NCI-H460 (cell line): Measurements from ENCODE around the gene PLXND1. TPM values are rescaled to one million over a fixed set of nuclear protein-coding genes. Genes with fewer than 3 reads are reported as not detected.
"Not testable (repeated sequence)": the region's sequence is repeated elsewhere in the genome, so short reads cannot be mapped to it uniquely, and the experiment has no call there.

Experiments
- DNase-seq: peaks from one replicate; pipeline ENCODE4 v3.0.0-alpha.2; 2016; ENCODE audit warnings: low read depth; ENCODE audit errors: extremely low read depth
- total RNA-seq: library from RNA; depleted of rRNA; stranded (reverse); fragments of >200 nt; shearing (Covaris generic); gene quantifications from 2 replicates; pipeline ENCODE4 v1.2.3, GENCODE V29; 2014

The PLXND1 gene
- total RNA-seq, 1 experiment from 2014 or later: 10.4 TPM

DNA sequence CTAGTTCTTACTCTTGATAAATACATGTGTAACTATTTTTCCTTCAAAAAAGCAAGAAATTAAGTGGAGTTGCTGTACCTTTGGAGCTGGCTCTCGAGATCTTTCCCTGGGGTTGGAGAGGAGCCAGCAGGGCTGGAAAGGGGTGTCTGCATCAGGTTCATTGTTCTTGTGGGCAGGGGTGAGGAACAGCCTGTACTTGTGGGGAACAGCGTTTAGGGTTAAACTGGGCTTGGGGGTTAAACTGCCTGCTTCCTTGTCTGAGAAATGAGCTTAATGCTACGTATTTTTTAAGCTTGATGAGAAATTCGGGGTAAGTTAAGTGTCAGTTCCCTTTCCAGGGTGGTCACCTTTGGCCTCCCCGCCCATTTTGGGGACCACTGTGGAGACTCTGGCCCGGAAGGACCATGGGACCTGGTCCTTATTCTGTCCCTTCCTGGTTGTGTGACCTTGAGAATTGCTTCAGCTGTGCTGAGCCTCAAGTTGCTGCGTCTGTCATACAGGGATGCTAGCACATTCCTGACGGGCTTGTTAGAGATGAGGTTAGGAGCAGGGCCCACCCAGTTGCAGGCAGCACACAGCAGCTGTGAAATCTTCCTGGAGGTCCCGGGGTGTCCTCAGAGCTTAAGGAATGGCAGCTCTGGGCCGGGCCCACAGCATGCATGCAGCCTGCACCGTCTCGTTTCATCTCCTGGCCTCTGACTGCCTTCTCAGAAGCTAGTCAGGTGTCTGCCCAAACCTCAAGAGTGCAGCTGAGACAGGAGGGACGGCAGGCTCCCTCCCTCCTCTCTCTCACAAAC lies 51.9 kb downstream of the PLXND1 start:
- DNase-seq: no peak

DNA sequence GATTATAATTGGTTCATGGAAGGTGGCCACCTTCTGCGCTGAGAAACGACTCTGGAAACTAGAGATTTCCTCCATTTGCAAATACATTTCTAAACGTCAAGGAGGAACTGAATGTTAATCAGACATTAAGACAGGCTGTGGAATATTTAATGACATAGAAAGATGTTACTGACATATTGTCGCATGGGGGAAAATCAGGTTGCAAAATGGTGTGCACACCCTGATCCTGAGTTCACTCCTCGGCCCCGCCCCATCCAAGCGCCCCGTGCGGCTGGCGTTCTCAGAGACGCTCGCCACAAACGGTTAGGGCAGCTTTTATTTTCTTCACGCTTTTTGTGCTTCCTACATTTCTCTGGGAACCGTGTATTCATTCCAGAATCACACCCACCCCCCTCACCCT lies 52.8 kb downstream of the PLXND1 start:
- peak; percentile 3 for DNase-seq

DNA sequence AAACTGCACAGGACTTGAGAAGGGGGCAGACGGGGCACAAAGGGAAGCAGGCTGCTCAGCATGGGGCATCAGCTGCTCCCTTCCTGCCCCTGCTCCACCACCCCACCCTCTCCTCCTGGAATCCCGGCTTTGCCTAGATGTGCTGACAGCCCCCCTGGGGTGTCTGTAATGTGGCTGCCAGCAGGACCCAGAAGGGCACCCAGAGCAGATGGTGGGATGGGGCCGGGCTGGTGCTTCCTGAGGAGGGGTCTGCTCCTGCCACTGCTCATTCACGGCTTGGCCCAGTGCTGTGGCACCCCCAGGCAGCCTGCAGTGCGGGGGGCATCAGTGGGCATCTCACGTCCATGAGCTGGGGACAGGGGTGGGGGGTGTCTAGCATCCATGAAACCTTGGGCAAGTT lies 53.3 kb downstream of the PLXND1 start:
- no peak for DNase-seq

DNA sequence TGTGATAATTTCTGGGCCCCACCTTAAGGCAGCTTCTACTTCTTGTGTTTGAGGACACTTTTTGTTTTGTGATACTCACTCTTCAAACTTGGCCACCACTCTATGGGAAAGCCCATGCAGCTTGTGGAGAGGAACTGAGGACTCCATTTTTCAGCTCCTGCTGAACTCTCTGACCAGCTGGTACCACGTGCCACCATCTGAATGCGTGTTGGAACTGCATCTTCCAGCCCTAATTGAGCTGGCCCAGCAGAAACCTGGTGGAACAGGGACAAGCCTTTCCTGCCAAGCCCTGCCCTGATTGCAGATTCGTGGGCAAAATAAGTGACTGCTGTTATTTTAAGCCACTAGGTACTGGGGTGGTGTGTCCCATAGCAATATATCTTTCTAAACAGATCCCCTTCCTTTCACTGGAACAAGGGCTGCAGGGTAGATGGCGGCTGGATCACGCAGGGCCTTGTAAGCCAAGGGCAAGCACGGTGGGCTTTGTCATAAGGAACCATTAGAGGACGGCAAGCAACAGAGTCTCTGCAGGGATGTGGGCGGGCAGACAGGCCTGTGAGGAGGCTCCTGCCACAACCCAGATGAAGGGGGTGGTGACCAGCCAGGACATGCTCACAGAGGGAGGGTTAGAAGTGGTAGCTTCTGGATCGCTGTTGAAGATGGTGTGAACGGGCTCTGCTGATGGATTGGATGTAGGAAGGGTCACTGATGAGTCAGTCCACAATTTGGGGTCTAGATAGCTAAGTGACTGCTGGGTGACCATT lies 54.0 kb downstream of the PLXND1 start:
- DNase-seq: no peak

DNA sequence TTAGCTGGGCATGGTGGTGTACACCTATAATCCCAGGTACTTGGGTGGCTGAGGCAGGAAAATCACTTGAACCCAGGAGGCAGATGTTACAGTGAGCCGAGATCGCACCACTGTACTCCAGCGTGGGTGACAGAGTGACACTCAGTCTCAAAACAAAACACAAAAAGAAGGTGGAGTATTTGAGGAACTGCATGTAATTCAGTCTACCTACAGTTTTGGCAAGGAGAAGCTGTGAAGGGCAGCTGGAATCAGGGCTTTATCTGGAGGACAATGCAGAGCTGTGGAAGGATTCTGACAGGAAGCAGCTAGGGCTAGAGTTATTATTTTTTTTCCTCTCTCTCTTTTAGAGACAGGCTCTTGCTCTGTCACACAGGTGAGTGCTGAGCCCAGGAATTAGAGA lies 56.7 kb downstream of the PLXND1 start:
- no peak for DNase-seq

GRCh38 chr3:129549006-129549800 lies 57.3 kb downstream of the PLXND1 start:
- no peak for DNase-seq

GRCh38 chr3:129548104-129548965 lies 58.1 kb downstream of the PLXND1 start:
- DNase-seq: no peak

DNA sequence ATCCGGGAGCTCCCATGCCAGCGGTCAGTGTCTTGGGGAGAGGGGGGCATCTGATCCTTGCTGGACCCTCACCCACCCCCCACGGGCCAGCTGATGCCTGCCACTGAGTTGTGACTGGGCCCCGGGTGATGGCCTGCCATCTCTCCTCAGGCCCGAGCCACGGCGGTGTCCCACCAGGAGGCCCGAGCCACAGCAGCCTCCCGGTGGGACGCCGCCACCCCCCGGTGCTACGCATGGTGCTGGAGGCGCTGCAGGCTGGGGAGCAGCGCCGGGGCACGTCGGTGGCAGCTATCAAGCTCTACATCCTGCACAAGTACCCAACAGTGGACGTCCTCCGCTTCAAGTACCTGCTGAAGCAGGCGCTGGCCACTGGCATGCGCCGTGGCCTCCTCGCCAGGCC lies 59.2 kb downstream of the PLXND1 start:
- DNase-seq: no peak

DNA sequence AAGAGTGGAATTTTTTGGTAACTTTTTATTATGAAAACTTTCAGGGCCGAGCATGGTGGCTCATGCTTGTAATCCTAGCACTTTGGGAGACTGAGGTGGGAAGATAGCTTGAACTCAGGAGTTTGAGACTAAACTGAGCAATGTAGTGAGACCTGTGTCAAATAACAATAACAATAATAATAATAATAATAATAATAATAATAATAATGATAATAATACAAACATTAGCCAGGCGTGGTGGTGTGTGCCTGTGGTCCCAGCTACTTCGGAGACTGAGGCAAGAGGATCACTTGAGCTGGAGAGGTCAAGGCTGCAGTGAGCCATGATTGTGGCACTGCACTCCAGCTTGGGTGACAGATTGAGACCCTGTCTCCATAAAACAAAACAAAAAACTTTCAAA lies 60.5 kb downstream of the PLXND1 start:
- not testable (repeated sequence) for DNase-seq

GRCh38 chr3:129543999-129544398 lies 62.5 kb downstream of the PLXND1 start:
- no peak for DNase-seq

DNA sequence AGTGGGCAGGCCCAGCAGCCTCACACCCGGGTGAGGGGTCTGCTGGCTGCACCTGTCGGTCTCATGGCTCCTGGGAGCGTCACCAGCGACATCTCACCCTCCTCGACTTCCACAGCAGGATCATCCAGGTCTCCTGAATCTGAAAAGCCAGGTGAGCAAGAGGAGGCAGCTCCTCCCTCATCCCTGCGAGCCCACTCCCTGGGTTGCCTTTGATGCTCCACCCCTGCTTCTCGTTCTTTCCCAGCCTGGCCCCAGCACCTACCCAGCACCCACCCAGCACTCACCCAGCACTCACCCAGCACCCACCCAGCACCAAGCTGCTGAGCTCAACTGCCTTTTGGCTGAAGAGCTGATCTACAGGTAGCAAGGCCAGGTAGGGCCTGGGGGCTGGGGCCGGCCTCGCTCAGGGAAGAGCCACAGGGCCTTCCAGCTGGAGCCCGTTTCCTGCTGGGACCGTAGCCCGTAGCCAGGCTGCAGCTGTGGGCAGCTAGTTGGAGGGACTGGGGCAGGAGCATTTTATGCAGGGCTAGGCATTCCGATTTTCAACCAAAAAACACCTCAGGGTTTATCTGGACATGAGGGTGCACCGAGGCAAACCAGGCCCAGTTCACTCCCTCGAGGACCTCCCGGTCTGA lies 63.2 kb downstream of the PLXND1 start, which contains the start of gene H1-8:
H1-8 (plus strand) TSS at position 20 of the 635 bp plus-strand sequence; CDS start at position 64, 44 bp downstream.
- no peak for DNase-seq

GRCh38 chr3:129542747-129543146 lies 63.7 kb downstream of the PLXND1 start:
- DNase-seq: no peak

- no peak for DNase-seq
Measured at GRCh38 chr3:129540776-129541516, 65.5 kb downstream of the PLXND1 start.

GRCh38 chr3:129539206-129539605 lies 67.3 kb downstream of the PLXND1 start:
- DNase-seq: no peak

DNA sequence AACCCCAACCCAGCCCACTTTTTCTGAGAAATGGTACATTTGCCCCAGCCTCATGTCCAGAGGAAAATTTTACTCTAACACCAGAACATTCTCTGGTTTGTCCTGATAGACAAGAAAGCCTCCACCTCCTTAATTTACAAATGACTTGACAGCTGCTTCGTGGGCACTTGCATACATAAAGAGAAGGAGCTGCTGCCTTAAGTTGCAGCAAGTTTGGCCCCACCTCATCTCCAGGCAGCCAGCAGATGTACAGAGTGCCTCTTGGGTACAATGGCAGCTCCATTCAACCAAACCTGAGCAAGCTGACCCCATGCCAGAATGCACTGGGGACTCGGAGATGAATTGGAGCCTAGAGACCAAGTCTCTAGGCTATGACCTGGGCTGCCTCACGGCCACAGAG lies 69.7 kb downstream of the PLXND1 start:
- no peak for DNase-seq

- DNase-seq: no peak
Measured at GRCh38 chr3:129536374-129536667, 70.2 kb downstream of the PLXND1 start.

DNA sequence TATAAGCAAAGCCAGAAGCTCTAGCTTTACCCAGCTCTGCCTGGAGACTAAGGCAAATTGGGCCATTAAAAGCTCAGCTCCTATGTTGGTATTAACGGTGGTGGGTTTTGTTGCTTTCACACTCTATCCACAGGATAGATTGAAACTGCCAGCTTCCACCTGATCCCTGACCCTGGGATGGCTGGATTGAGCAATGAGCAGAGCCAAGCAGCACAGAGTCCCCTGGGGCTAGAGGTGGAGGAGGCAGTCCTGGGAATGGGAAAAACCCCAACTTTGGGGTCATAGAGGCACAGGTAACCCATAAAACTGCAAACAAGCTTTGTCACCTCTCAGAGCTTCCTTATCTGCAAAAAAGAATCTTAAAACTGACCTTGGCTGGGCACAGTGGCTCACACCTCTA lies 71.4 kb downstream of the PLXND1 start:
- no peak for DNase-seq

DNA sequence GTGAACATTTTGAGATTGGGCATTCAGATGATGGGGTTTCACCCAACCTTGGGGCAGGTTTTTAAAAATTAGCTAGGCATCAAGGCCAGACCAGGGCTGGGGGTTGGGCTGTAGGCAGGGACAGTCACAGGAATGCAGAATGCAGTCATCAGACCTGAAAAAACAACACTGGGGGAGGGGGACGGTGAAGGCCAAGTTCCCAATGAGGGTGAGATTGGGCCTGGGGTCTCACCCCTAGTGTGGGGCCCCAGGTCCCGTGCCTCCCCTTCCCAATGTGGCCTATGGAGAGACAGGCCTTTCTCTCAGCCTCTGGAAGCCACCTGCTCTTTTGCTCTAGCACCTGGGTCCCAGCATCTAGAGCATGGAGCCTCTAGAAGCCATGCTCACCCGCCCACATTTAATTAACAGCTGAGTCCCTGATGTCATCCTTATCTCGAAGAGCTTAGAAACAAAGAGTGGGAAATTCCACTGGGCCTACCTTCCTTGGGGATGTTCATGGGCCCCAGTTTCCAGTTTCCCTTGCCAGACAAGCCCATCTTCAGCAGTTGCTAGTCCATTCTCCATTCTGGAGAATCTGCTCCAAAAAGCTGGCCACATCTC lies 71.9 kb downstream of the PLXND1 start:
- DNase-seq: no peak

- DNase-seq: no peak
Measured at GRCh38 chr3:129533406-129533805, 73.1 kb downstream of the PLXND1 start.
